ENCODE measurements around the gene FAM98C. TPM values are rescaled to one million over a fixed set of nuclear protein-coding genes. Genes with fewer than 3 reads are reported as not detected.

The FAM98C gene
- total and polyA plus RNA-seq, 2 experiments from 2014 or later, result 9.9 to 20.2 TPM

DNA sequence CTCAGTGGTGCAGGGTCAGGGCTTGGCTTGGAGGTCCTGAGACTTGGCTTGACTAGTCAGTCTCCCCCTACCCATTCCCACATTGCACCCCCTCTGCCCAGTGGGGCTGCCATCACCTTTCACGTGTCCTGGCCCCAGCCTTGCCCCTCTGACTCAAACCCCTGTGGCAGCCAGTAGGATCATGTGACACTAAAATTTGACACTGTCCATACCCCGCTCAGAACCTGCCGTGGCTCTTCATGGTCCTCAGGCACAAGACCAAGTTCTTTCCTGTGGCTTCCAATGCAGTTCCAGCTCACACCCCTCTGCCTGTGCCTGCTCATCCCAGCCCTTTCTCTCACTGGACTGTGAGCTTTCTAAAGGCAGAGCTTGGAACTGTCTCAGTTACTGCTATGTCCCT, 26.3 kb upstream of the FAM98C start:
- no peak for DNase-seq (ENCODE audit: low spot score)
- H2AFZ ChIP-seq, result no peak overlapping the region
- peak overlapping the region; percentile 94 for H3K4me2 ChIP-seq
- H3K4me3 ChIP-seq, result no peak overlapping the region
- TF ChIP-seq EZH2phosphoT487 (IDR thresholded peaks at IDR 0.05; ENCODE audit: low read depth, severe bottlenecking, unreplicated experiment) (no peak), EZH2 (IDR thresholded peaks at IDR 0.05; ENCODE audit: borderline replicate concordance) (no peak)
- TF ChIP-seq, protein P1, sequence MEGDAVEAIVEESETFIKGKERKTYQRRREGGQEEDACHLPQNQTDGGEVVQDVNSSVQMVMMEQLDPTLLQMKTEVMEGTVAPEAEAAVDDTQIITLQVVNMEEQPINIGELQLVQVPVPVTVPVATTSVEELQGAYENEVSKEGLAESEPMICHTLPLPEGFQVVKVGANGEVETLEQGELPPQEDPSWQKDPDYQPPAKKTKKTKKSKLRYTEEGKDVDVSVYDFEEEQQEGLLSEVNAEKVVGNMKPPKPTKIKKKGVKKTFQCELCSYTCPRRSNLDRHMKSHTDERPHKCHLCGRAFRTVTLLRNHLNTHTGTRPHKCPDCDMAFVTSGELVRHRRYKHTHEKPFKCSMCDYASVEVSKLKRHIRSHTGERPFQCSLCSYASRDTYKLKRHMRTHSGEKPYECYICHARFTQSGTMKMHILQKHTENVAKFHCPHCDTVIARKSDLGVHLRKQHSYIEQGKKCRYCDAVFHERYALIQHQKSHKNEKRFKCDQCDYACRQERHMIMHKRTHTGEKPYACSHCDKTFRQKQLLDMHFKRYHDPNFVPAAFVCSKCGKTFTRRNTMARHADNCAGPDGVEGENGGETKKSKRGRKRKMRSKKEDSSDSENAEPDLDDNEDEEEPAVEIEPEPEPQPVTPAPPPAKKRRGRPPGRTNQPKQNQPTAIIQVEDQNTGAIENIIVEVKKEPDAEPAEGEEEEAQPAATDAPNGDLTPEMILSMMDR (IDR thresholded peaks at IDR 0.05; ENCODE audit: poor library complexity), result no peak
- peaks cover 44% of the 10 kb centered on the region for H3K79me2 ChIP-seq
- no peaks in the 10 kb centered on the region for H3K9me2 ChIP-seq (replicated peaks; ENCODE audit: insufficient read depth)
- no peaks in the 10 kb centered on the region for H3K27me3 ChIP-seq
- WGBS (ENCODE audit: low lambda C conversion rate, missing lambda C conversion rate), result 77% methylated on average over 3 of the region's 3 CpGs
- H3K9me3 ChIP-seq (ENCODE audit: low read depth), result no peaks in the 10 kb centered on the region
- no peaks in the 10 kb centered on the region for H3K36me3 ChIP-seq (replicated peaks; ENCODE audit: insufficient read depth, low read depth)
- peaks cover 10% of the 10 kb centered on the region for H3K4me1 ChIP-seq (ENCODE audit: insufficient read depth)
- H3K27ac ChIP-seq, result no peak overlapping the region
- peaks cover 28% of the 10 kb centered on the region for H4K20me1 ChIP-seq (ENCODE audit: insufficient read depth, poor library complexity, severe bottlenecking)

DNA sequence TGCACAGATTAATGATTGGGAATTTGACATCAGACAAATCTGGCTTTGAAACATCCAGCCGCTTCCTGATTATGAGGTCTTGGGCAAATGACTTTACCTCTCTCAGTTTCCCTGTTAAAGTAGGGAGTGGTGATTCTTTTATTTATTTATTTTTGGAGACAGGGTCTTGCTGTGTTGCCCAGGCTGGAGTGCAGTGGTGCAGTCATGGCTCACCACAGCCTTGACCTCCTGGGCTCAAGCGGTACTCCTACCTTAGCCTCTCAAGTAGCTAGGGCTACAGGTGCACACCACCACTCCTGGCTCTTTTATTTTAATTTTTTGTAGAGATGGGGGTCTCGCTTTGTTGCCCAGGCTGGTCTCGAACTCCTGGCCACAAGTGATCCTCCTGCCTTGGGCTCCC, 25.8 kb upstream of the FAM98C start:
- Histone ChIP-seq H3K4me2 (peak overlapping the region; percentile 94), H4K20me1 (ENCODE audit: insufficient read depth, poor library complexity, severe bottlenecking) (peaks cover 28% of the 10 kb centered on the region), H3K4me1 (ENCODE audit: insufficient read depth) (peaks cover 10% of the 10 kb centered on the region), H3K27ac (no peak overlapping the region), H2AFZ (no peak overlapping the region), H3K9me3 (ENCODE audit: low read depth) (no peaks in the 10 kb centered on the region), H3K79me2 (peaks cover 44% of the 10 kb centered on the region), H3K4me3 (no peak overlapping the region), H3K9me2 (replicated peaks; ENCODE audit: insufficient read depth) (no peaks in the 10 kb centered on the region), H3K36me3 (replicated peaks; ENCODE audit: insufficient read depth, low read depth) (no peaks in the 10 kb centered on the region), H3K27me3 (no peaks in the 10 kb centered on the region)
- no peak for TF ChIP-seq EZH2phosphoT487 (IDR thresholded peaks at IDR 0.05; ENCODE audit: low read depth, severe bottlenecking, unreplicated experiment)
- no peak for TF ChIP-seq EZH2 (IDR thresholded peaks at IDR 0.05; ENCODE audit: borderline replicate concordance)
- TF ChIP-seq, protein P1 (IDR thresholded peaks at IDR 0.05; ENCODE audit: poor library complexity), result no peak
- 99% methylated on average over 4 of the region's 4 CpGs for WGBS (ENCODE audit: low lambda C conversion rate, missing lambda C conversion rate)
- no peak for DNase-seq (ENCODE audit: low spot score)

DNA sequence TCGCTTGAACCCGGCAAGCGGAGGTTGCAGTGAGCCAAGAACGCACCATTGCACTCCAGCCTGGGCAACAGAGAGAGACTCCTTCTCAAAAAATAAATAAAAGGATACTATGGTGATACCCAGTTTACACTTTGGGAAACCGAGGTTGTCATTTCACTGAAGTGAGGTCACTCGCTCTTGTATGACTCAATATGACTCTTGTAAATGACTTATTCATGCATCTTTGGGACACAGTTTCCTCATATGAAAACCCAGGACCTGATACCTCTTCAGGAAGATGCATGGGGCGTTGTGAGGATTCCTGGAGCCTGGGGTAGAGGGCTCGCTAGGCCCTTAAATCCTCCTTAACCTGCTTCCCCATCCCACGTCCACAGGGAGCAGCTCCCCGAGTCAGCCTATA, 24.0 kb upstream of the FAM98C start:
- Histone ChIP-seq H3K4me2 (no peak overlapping the region), H3K9me2 (replicated peaks; ENCODE audit: insufficient read depth) (no peaks in the 10 kb centered on the region), H3K36me3 (replicated peaks; ENCODE audit: insufficient read depth, low read depth) (no peaks in the 10 kb centered on the region), H4K20me1 (ENCODE audit: insufficient read depth, poor library complexity, severe bottlenecking) (peaks cover 28% of the 10 kb centered on the region), H3K79me2 (peaks cover 44% of the 10 kb centered on the region), H3K9me3 (ENCODE audit: low read depth) (no peaks in the 10 kb centered on the region), H3K4me1 (ENCODE audit: insufficient read depth) (peaks cover 10% of the 10 kb centered on the region), H2AFZ (no peak overlapping the region), H3K4me3 (no peak overlapping the region), H3K27ac (no peak overlapping the region), H3K27me3 (no peaks in the 10 kb centered on the region)
- DNase-seq (ENCODE audit: low spot score), result no peak
- 98% methylated on average over 10 of the region's 10 CpGs for WGBS (ENCODE audit: low lambda C conversion rate, missing lambda C conversion rate)
- TF ChIP-seq EZH2 (IDR thresholded peaks at IDR 0.05; ENCODE audit: borderline replicate concordance) (no peak), EZH2phosphoT487 (IDR thresholded peaks at IDR 0.05; ENCODE audit: low read depth, severe bottlenecking, unreplicated experiment) (no peak)
- TF ChIP-seq, protein P1 (IDR thresholded peaks at IDR 0.05; ENCODE audit: poor library complexity), result no peak

DNA sequence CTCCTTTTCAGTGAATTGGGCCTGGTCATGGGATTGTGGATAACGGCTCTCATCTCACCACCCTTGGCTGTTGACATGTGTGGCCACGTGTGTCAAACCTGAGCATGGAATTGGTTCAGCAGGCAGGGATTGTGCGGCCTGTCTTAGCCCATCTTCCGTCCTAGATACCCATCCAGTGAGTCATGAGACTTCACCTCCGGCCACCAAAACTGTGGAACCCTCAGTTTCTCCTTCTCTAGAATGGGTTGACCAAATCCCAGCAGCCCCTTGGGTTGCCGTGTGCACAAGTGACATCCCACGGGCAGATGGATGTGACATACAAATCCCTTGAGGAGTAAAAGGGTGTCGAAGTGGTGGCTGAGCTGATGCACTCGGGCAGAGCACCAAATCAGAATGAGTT, 21.8 kb upstream of the FAM98C start:
- no peaks in the 10 kb centered on the region for H3K9me2 ChIP-seq (replicated peaks; ENCODE audit: insufficient read depth)
- no peak overlapping the region for H3K4me2 ChIP-seq
- H3K4me3 ChIP-seq, result no peak overlapping the region
- peaks cover 32% of the 10 kb centered on the region for H3K79me2 ChIP-seq
- H3K27me3 ChIP-seq, result no peaks in the 10 kb centered on the region
- no peak overlapping the region for H3K27ac ChIP-seq
- no peaks in the 10 kb centered on the region for H3K9me3 ChIP-seq (ENCODE audit: low read depth)
- no peak for DNase-seq (ENCODE audit: low spot score)
- no peaks in the 10 kb centered on the region for H3K36me3 ChIP-seq (replicated peaks; ENCODE audit: insufficient read depth, low read depth)
- H3K4me1 ChIP-seq (ENCODE audit: insufficient read depth), result peaks cover 3% of the 10 kb centered on the region
- H4K20me1 ChIP-seq (ENCODE audit: insufficient read depth, poor library complexity, severe bottlenecking), result peaks cover 26% of the 10 kb centered on the region
- no peak overlapping the region for H2AFZ ChIP-seq
- TF ChIP-seq EZH2phosphoT487 (IDR thresholded peaks at IDR 0.05; ENCODE audit: low read depth, severe bottlenecking, unreplicated experiment) (no peak), EZH2 (IDR thresholded peaks at IDR 0.05; ENCODE audit: borderline replicate concordance) (no peak)
- TF ChIP-seq, protein P1 (IDR thresholded peaks at IDR 0.05; ENCODE audit: poor library complexity), result no peak
- 98% methylated on average over 9 of the region's 9 CpGs for WGBS (ENCODE audit: low lambda C conversion rate, missing lambda C conversion rate)
